Thyroid gland (tissue), 4 donors: Measurements from ENCODE around the gene CLEC1A.

ENCODE experiments used
- POLR2A ChIP-seq, 2 donors: fragments of 450-650 bp; IDR thresholded peaks; one replicate each; pipeline ENCODE4 v1.6.1; 2017; ENCODE audit warnings: antibody characterized with exemption in 2 of 2, mild to moderate bottlenecking in 2 of 2, moderate library complexity in 1 of 2
- TF ChIP-seq, protein P1 (sequence below), 6 experiments: fragments of 200-600 bp in 3 of 6; fragments of 450-650 bp in 3 of 6; sonication (generic) in 3 of 6; IDR thresholded peaks; one replicate each; pipeline ENCODE4 v1.5.1; 2016 to 2019; ENCODE audit warnings: antibody characterized with exemption in 6 of 6, mild to moderate bottlenecking in 2 of 6, inconsistent platforms in 1 of 6, moderate library complexity in 1 of 6

DNA sequence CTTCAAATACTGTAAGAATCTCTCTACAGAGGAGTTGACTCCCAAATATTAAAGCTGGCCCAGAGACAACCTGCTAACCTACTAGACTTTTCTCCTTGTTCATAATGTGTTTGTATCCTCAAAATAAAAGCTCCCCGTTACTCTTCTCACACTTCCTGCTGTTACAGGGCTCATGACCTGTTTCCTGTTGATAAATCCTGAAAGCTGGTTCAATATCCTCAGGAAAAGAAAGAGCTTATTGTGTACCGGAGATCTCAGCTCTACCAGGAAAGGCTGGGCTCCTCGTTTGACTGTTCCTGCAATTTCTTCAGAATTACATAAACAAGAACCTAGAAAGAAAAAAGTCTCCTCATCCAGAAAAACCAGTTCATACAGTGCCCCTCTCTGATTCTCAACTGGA is 30.8 kb downstream of the CLEC1A start:
- TF ChIP-seq, protein P1, sequence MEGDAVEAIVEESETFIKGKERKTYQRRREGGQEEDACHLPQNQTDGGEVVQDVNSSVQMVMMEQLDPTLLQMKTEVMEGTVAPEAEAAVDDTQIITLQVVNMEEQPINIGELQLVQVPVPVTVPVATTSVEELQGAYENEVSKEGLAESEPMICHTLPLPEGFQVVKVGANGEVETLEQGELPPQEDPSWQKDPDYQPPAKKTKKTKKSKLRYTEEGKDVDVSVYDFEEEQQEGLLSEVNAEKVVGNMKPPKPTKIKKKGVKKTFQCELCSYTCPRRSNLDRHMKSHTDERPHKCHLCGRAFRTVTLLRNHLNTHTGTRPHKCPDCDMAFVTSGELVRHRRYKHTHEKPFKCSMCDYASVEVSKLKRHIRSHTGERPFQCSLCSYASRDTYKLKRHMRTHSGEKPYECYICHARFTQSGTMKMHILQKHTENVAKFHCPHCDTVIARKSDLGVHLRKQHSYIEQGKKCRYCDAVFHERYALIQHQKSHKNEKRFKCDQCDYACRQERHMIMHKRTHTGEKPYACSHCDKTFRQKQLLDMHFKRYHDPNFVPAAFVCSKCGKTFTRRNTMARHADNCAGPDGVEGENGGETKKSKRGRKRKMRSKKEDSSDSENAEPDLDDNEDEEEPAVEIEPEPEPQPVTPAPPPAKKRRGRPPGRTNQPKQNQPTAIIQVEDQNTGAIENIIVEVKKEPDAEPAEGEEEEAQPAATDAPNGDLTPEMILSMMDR (IDR thresholded peaks at IDR 0.05) = no peak
- TF ChIP-seq POLR2A (IDR thresholded peaks at IDR 0.05) = no peak
